Measurements from ENCODE around the gene MYG1.
A peak's percentile ranks its signal among the peaks of the same experiment; 100 is the strongest.

The MYG1 gene, protein sequence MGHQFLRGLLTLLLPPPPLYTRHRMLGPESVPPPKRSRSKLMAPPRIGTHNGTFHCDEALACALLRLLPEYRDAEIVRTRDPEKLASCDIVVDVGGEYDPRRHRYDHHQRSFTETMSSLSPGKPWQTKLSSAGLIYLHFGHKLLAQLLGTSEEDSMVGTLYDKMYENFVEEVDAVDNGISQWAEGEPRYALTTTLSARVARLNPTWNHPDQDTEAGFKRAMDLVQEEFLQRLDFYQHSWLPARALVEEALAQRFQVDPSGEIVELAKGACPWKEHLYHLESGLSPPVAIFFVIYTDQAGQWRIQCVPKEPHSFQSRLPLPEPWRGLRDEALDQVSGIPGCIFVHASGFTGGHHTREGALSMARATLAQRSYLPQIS

DNA sequence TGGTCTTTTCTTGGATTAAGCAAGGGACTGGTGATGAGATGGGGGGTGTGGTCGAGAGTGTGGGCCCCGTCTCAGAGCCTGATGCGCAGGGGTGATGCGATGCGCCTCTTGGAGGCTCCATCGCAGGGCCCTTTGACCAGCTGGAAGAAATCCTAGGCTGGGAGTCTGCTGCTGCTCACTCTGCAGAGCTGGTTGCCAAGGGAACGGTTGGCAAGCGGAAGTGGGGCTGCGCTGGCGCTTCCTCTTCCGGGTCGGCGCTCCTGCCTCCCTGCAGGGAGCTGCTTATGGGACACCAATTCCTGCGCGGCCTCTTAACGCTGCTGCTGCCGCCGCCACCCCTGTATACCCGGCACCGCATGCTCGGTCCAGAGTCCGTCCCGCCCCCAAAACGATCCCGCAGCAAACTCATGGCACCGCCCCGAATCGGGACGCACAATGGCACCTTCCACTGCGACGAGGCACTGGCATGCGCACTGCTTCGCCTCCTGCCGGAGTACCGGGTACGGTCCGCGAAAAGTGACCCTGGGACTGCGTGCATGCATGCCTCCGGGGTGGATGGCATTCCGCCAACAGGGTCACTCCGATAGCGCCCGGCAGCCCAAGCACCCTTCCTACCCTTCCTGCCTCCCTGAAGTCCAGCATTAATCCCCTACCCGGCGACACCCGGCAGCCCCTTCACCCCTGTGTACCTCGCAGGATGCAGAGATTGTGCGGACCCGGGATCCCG lies at the start of gene MYG1:
Gene MYG1, plus strand, starts transcription at position 242 of the 727 bp plus-strand sequence. Its CDS starts 43 bp downstream, at position 285.
- peak; percentile 75 to 84 (median 79) for DNase-seq

- DNase-seq = peak; percentile 55 to 75 (median 72)
These were observed 47.8 kb upstream of the MYG1 start for GRCh38 chr12:53251477-53252348.

DNA sequence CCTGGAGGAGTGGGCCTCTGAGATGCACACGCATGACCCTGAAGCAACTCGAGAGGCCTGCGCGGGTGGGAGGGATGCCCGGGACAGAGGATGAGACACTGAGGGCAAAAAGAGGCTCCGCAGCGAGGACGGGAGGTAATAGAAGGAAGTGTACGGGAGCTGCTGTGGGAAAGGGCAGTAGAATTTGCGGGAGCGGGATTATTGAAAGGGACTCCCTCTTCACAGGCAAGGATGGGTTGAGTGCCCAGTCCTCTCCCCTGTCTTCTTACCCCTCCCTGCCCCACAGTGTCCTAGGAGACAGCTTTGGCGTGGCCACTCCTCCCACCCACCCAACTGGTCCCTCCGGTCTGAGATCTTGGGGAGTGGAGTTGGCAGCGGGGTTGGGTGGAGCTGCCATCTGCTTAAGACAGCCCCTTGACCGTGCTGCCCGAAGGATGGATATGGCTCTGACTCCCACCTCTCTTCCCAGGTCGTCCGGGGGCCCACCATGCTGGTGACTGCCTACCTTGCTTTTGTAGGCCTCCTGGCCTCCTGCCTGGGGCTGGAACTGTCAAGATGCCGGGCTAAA lies 47.1 kb upstream of the MYG1 start:
- DNase-seq = no peak

- DNase-seq = no peak
These were observed 46.2 kb upstream of the MYG1 start for GRCh38 chr12:53253298-53253697.

DNA sequence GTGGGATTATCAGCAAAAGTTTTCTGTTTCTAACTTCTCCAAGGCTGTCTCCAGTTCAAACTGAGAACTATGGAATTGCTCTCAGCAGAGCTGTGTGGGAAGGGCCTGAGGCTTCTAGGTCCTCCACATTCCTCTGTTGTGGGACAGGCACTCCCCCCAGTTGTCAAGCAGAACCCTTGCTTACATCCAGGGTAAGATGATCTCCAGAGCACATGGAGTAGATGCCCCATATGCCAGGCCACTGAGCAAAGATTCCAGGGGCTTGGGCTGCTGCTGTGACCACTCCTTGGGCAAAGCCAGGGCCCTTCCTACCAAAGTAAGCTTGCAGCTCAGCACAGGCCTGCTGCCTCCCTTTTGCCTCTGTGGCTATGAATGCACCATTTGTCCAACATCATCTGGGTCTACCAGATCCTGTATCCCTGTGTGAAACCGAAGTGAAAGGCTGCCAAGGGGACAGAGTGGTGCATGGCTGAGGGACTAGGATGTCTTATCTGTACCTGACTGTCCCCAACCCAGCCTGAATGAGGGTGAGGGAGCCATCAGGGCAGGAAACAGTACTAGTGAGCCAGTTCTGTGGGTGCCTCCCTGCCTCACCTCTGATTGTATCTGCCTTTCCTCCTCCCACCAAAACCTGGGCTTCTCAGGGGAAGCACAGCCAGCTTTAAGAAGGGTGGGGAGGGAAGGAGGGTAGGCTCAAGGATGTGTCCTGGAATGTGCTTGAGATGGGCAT lies 44.5 kb upstream of the MYG1 start:
- DNase-seq = no peak

- DNase-seq = no peak
These were observed 43.5 kb upstream of the MYG1 start for GRCh38 chr12:53255996-53256395.

- DNase-seq = no peak
These were observed 40.7 kb upstream of the MYG1 start for GRCh38 chr12:53258541-53259539.

GRCh38 chr12:53259891-53260290 lies 39.6 kb upstream of the MYG1 start:
- DNase-seq = no peak

DNA sequence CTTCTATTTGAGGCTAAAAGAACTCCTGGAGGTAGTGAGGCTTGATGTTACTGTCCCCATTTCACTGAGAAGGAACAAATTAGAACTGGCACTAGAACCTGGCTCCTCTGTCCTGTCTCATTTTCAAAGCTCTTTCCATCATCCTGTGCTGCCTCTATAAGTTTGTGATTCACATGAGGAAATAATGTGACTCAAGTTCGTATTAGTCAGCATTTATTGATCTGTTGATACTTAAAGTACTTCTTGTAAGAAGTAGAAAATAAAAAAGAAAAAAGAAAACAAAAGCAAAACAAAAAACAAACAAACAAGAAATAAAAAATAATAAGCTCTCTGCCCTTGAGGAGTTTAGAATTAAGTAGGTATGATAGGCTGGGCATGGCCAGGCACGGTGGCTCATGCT lies 33.7 kb upstream of the MYG1 start:
- no peak for DNase-seq

- DNase-seq = peak in 1 of 6 experiments; percentile 24
These were observed 32.0 kb upstream of the MYG1 start for GRCh38 chr12:53267306-53267998.

- DNase-seq = peak; percentile 37 to 85 (median 78)
These were observed 31.4 kb upstream of the MYG1 start, which contains the start of gene ESPL1 for GRCh38 chr12:53267999-53268629. TSS of gene ESPL1 (plus strand) at chr12:53268299. CDS start at chr12:53268767, 468 bp downstream.

GRCh38 chr12:53268630-53269562 lies 30.6 kb upstream of the MYG1 start:
- peak in 1 of 6 experiments; percentile 37 for DNase-seq

- DNase-seq = no peak
These were observed 25.1 kb upstream of the MYG1 start for GRCh38 chr12:53274445-53274844.

DNA sequence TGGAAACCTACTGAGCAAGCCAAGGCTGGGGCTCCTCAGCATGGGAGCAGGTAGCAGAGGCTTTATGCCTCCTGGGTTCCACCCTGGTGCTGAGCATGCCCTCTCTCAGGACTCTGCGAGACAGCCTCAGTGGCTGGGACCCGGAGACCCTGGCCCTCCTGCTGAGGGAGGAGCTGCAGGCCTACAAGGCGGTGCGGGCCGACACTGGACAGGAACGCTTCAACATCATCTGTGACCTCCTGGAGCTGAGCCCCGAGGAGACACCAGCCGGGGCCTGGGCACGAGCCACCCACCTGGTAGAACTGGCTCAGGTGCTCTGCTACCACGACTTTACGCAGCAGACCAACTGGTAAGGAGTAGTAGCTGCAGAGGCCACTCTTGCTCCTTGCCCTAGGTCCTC lies 23.0 kb upstream of the MYG1 start:
- no peak for DNase-seq

DNA sequence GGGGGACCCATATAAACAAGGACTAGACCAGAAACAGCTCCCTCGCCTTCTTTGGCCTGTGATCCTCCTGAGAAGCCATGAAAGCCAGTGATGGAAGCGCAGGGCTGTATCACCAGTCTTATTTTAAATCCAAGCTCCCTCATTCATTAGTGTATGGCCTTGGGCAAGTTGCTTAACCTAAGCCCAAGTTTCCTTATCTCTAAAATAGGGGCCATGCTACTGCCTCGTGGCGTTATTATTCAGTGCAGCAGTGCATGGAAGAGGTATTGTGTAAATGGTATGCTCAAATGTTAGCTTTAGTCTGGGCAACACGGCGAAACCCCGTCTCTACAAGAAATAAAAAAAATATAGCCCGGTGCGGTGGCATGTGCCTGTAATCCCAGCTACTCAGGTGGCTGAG lies 21.5 kb upstream of the MYG1 start:
- DNase-seq = no peak

DNA sequence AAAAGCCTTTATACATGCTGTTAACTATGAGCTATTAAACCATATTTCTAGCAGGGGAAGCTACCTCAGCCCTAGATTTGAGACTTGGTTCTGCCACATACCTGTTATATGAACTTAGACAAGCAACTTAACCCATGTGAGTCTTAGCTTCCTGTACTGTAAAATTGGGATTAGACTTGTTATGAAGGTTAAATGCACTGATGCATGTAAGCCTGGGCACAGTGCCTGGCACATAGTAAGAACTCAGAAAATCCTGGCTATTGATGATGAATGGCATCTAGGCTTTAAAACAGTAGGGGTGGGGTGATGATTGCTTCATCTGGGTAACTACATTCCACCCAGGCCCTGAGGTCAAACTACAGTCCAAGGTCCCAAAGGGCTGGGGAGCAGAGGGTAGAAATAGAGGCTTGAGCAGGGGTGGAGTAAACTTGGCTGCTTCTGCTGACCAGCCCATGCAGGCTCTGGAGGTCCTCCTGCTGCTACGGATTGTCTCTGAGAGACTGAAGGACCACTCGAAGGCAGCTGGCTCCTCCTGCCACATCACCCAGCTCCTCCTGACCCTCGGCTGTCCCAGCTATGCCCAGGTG lies 20.1 kb upstream of the MYG1 start:
- no peak for DNase-seq

- DNase-seq = no peak
These were observed 19.5 kb upstream of the MYG1 start for GRCh38 chr12:53279888-53280498.

DNA sequence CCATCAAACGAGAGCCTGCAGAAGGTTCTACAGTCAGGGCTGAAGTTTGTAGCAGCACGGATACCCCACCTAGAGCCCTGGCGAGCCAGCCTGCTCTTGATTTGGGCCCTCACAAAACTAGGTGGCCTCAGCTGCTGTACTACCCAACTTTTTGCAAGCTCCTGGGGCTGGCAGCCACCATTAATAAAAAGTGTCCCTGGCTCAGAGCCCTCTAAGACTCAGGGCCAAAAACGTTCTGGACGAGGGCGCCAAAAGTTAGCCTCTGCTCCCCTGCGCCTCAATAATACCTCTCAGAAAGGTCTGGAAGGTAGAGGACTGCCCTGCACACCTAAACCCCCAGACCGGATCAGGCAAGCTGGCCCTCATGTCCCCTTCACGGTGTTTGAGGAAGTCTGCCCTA lies 13.0 kb upstream of the MYG1 start:
- no peak for DNase-seq
